Heart right ventricle (tissue), 16 donors: Measurements from ENCODE around the gene ALB. TPM values are rescaled to one million over a fixed set of nuclear protein-coding genes. Genes with fewer than 3 reads are reported as not detected.

Source experiments
- ATAC-seq, 8 donors: fragments of 200-7000 bp; cut with Tn5 transposase; one replicate each; pipeline ENCODE4 v1.9.1; 2020; ENCODE audit warnings: mild to moderate bottlenecking in 8 of 8, moderate library complexity in 8 of 8, moderate number of reproducible peaks in 1 of 8
- DNase-seq, 2 donors: peaks; one replicate each; pipeline ENCODE4 v3.0.0-alpha.2; 2020
- H3K27ac ChIP-seq, 10 donors: fragments of 200-600 bp; sonication (generic) in 2 of 10; one replicate each; pipeline versions ENCODE4 v1.5.0 to v1.8.0; 2020 to 2022; ENCODE audit warnings: mild to moderate bottlenecking in 3 of 10
- H3K27me3 ChIP-seq, 7 donors: fragments of 200-600 bp; one replicate each; pipeline ENCODE4 v1.8.0; 2021 to 2022; ENCODE audit warnings: mild to moderate bottlenecking in 2 of 7
- H3K36me3 ChIP-seq, 9 donors: fragments of 200-600 bp; sonication (generic) in 1 of 9; one replicate each; pipeline versions ENCODE4 v1.5.0 to v1.8.0; 2020 to 2022; ENCODE audit warnings: mild to moderate bottlenecking in 2 of 9
- H3K4me1 ChIP-seq, 9 donors: fragments of 200-600 bp; sonication (generic) in 1 of 9; one replicate each; pipeline versions ENCODE4 v1.5.0 to v1.8.0; 2020 to 2022; ENCODE audit warnings: mild to moderate bottlenecking in 4 of 9
- H3K4me3 ChIP-seq, 10 donors: fragments of 200-600 bp; sonication (generic) in 2 of 10; one replicate each; pipeline versions ENCODE4 v1.5.0 to v1.8.0; 2020 to 2022; ENCODE audit warnings: mild to moderate bottlenecking in 7 of 10, moderate library complexity in 2 of 10
- H3K9me3 ChIP-seq, 11 donors: fragments of 200-600 bp in 10 of 11; sonication (generic) in 2 of 11; one replicate each; pipeline versions ENCODE4 v1.5.0 to v1.8.0; 2013 to 2022; ENCODE audit warnings: mild to moderate bottlenecking in 2 of 11, control low read depth in 1 of 11, moderate library complexity in 1 of 11
- WGBS, 2 donors: extraction: QIAGEN DNeasy Blood & Tissue Kit; methylation state at CpG; one replicate each; pipeline ENCODE4 v1.1.7; 2013; ENCODE audit warnings: inconsistent platforms in 1 of 2; 5-methylcytosine and 5-hydroxymethylcytosine counted together
- intact Hi-C, 10 donors: fragments of 100-400 bp; cut with DNase I; formaldehyde crosslinking; loops; one replicate each; pipeline versions ENCODE4 v1.11.1 to v1.14.2; 2022
- polyA plus RNA-seq, 2 donors: library from polyadenylated mRNA; stranded (reverse); fragments of 200-250 nt; gene quantifications; one replicate each; pipeline ENCODE4 v1.2.3, GENCODE V29; 2013
- total RNA-seq, 10 donors: library from RNA; stranded (reverse); fragmentation: NEBNext Ultra II Directional in 3 of 10; extraction: Animal tissue kit (Norgen Biotek cat#: 25700) in 3 of 10; gene quantifications; one replicate each; pipeline versions ENCODE4 v1.2.1 to v1.2.4, GENCODE V29; 2021 to 2023
- TF ChIP-seq, protein P1 (sequence below), 9 donors: fragments of 200-600 bp; sonication (generic) in 2 of 9; IDR thresholded peaks; one replicate each; pipeline versions ENCODE4 v1.5.0 to v1.8.0; 2021 to 2022; ENCODE audit warnings: antibody characterized with exemption in 9 of 9, mild to moderate bottlenecking in 5 of 9, moderate library complexity in 1 of 9
- donor health status: Arrhythmogenic right ventricular cardiomyopathy.
- donor health status: ischemic (EF 13 %, LVEDD 7.1; RV severe dilation, severe dysfunction).
- donor health status: healthy with polysubstance abuse.
- donor health status: DM: no; HTN: yes; CAD: no.
- donor health status: DM: no; HTN: no; CAD: no.
- donor health status: ischemic (EF 25% LVEDD 6.9; RV normal size, moderate dysfunction).
- donor health status: ischemic (EF 25% LVEDD 5.7; RV mildly dilated, moderate dysfunction).
- donor health status: healthy.
- donor health status: DM: yes; HTN: yes; CAD: no.
- donor health status: Ischemic cardiomyopathy.
- donor health status: ischemic (EF 35%, LVEDD 5.7; RV mildly dilated, moderate dysfunction).
- donor health status: nonischemic (EF 11% LVEDD 7.7; RV severe dilation, severe dysfunction).
- donor health status: DM: yes; HTN: yes; CAD: no.
- donor health status: PGD.
- donor health status: ischemic (EF 29% LVEDD 5.4; RV normal size, mild dysfunction).
- donor health status: nonischemic (EF 23%, LVEDD 6.1; RV moderate dilation, normal function).

ALB gene
- total and polyA plus RNA-seq, 12 donors = 0.06 to 2.4 (median 0.53) TPM; not detected in 7

DNA sequence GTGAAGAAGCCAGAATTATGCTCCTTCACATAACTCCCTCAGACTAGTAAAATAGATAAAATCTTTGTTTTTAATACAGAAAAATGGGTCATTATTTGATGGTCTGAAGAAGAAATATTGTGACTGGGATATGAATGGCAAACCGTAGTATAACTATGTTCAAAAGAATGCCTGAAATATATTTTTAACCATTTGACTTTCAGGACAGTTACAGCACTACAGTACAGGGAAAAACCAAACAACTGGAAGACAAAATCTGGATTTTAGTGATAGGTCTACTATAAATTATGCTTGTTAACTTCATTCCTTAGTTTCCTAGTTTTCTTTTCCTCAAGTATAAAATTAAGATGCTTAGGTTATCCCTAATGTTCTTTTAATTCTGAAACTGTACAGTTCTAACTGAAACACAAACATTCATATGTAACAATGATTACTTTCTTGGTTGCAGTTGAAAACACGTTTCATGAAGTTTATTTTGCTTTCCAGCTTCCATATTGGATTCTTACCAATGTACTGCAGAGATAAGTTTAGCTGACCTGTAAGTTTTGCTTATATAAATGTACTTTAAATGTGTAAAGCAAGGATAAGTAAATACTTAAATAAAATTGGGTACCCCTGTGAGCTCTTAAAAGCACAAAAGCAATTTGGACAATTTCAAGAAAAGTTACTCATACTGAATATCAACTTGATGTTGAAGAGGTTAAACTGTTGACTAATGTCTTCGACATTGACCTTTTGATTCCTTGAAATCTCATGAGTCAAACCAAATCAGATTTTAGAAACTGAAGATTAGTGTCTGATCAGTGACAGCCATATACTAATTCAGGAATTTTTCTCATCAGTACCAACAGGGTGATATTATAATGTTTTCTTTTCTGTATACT, 32.8 kb downstream of the ALB start:
- no peak for DNase-seq
- Histone ChIP-seq H3K4me1 (no peaks in the 10 kb centered on the region), H3K36me3 (no peaks in the 10 kb centered on the region), H3K27ac (no peak overlapping the region), H3K27me3 (peaks cover 0 to 16% (median 0%) of the 10 kb centered on the region in 7 donors), H3K4me3 (no peak overlapping the region), H3K9me3 (no peaks in the 10 kb centered on the region)
- TF ChIP-seq, protein P1, sequence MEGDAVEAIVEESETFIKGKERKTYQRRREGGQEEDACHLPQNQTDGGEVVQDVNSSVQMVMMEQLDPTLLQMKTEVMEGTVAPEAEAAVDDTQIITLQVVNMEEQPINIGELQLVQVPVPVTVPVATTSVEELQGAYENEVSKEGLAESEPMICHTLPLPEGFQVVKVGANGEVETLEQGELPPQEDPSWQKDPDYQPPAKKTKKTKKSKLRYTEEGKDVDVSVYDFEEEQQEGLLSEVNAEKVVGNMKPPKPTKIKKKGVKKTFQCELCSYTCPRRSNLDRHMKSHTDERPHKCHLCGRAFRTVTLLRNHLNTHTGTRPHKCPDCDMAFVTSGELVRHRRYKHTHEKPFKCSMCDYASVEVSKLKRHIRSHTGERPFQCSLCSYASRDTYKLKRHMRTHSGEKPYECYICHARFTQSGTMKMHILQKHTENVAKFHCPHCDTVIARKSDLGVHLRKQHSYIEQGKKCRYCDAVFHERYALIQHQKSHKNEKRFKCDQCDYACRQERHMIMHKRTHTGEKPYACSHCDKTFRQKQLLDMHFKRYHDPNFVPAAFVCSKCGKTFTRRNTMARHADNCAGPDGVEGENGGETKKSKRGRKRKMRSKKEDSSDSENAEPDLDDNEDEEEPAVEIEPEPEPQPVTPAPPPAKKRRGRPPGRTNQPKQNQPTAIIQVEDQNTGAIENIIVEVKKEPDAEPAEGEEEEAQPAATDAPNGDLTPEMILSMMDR (IDR thresholded peaks at IDR 0.05) = no peak
- ATAC-seq = no peak
- 67 to 71% methylated on average over 3 of the region's 3 CpGs for whole genome bisulfite sequencing, 2 donors
- intact Hi-C loops = no loop called here

DNA sequence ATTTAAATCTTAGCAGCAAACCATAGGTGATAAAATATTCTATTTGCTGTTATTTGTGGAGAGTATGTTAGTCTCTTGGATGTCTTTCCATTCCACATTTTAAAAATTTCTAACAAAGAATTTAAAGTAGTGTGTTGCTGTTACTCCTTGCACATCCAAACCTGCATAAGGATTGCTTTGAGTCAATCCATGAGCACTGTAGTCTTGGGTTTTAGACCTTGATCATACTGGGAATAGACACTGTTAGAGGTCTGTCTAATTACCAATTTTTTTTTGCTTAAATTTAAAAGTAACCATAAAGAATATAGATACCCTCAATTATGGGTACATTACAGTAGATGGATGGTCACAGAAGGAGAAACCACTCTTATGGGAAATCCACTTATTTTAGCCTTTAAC, 33.5 kb downstream of the ALB start:
- no peak for ATAC-seq
- intact Hi-C loops = no loop called here

DNA sequence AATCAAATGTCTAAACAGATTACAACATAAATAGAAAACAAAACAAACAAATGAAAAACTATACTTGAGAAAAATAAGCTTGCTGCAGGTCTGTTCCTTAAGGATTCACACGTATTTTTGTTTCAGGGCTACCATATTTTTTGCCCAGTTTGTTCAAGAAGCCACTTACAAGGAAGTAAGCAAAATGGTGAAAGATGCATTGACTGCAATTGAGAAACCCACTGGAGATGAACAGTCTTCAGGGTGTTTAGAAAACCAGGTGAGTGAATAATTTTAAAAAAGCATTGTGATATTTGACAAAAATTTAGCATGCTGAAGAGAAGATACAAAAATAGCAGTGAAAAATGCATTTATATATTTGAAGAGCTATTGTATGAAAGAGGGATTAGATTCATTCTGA, 34.0 kb downstream of the ALB start:
- Histone ChIP-seq H3K4me3 (no peak overlapping the region), H3K4me1 (no peaks in the 10 kb centered on the region), H3K9me3 (no peaks in the 10 kb centered on the region), H3K36me3 (no peaks in the 10 kb centered on the region), H3K27ac (no peak overlapping the region), H3K27me3 (peaks cover 0 to 16% (median 0%) of the 10 kb centered on the region in 7 donors)
- no peak for DNase-seq
- intact Hi-C loops = no loop called here
- TF ChIP-seq, protein P1 (IDR thresholded peaks at IDR 0.05) = no peak
- WGBS, 2 donors = 68 to 70% methylated on average over 1 of the region's 1 CpG
- no peak for ATAC-seq

More for the DNA sequence above, 33.5 kb downstream of the ALB start:
- DNase-seq = no peak
- TF ChIP-seq, protein P1 (IDR thresholded peaks at IDR 0.05) = no peak
- Histone ChIP-seq H3K27ac (no peak overlapping the region), H3K4me3 (no peak overlapping the region), H3K4me1 (no peaks in the 10 kb centered on the region), H3K9me3 (no peaks in the 10 kb centered on the region), H3K36me3 (no peaks in the 10 kb centered on the region), H3K27me3 (peaks cover 0 to 16% (median 0%) of the 10 kb centered on the region in 7 donors)

DNA sequence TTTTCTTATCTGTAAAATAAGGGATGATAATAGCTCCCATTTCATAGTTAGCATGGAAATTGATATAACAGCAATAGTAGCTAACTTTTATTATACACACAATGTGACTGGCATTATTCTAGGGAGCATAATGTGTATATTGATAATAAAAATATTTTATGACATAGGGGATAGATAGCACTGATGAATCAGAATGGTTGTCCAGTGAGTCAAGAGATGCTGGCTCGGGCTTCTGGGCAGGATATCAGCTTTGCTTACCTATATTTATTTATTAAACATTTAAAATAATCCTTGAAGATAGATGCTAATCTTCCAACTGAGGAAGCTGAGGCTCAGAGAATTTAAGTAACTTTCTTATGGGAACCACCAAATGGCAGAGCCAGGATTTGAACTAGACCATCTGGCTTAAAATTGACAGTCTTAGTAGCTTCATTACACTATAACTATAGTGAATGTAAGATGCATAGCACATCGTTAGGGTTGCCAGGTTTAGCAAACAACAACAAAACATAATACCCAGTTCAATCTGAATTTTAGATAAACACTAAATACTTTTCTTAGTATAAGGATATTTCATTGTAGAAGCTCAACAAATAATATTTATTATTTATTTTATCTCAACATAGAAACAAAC, 34.6 kb downstream of the ALB start:
- no peak overlapping the region for H3K27ac ChIP-seq
- whole genome bisulfite sequencing, 2 donors = 62 to 68% methylated on average over 2 of the region's 2 CpGs
- H3K4me3 ChIP-seq = no peak overlapping the region
- no peak for ATAC-seq
- H3K36me3 ChIP-seq = no peaks in the 10 kb centered on the region
- peaks cover 0 to 16% (median 0%) of the 10 kb centered on the region in 7 donors for H3K27me3 ChIP-seq
- TF ChIP-seq, protein P1 (IDR thresholded peaks at IDR 0.05) = no peak
- no peaks in the 10 kb centered on the region for H3K4me1 ChIP-seq
- no peak for DNase-seq
- intact Hi-C loops = no loop called here
- H3K9me3 ChIP-seq = no peaks in the 10 kb centered on the region
